ENCODE measurements around the gene RIPOR3. TPM values are rescaled to one million over a fixed set of nuclear protein-coding genes. Genes with fewer than 3 reads are reported as not detected.
A peak's percentile ranks its signal among the peaks of the same experiment; 100 is the strongest.

The RIPOR3 gene
- total RNA-seq, 4 donors from 2014 or later, result 6.1 to 25.7 (median 15.3) TPM

GRCh38 chr20:50668798-50669197, 22.5 kb downstream of the RIPOR3 start:
- H3K4me3 ChIP-seq, result no peak overlapping the region
- intact Hi-C loops (cut with DNase I), result no loop called here
- no peaks in the 10 kb centered on the region for H3K9me3 ChIP-seq
- H3K36me3 ChIP-seq, result no peaks in the 10 kb centered on the region
- no peaks in the 10 kb centered on the region for H3K27me3 ChIP-seq
- no peak for TF ChIP-seq EP300 (IDR thresholded peaks at IDR 0.05)
- TF ChIP-seq CTCF (IDR thresholded peaks at IDR 0.05), result no peak
- TF ChIP-seq POLR2A (IDR thresholded peaks at IDR 0.05; ENCODE audit: low read depth), result no peak
- no peak for TF ChIP-seq POLR2AphosphoS5 (IDR thresholded peaks at IDR 0.05)
- DNase-seq (ENCODE audit: extremely low spot score), result no peak
- 98% methylated on average over 4 of the region's 4 CpGs for WGBS
- peaks cover 0 to 11% (median 6%) of the 10 kb centered on the region in 4 donors for H3K4me1 ChIP-seq
- H3K27ac ChIP-seq (replicated peaks in 1 of 4), result no peak overlapping the region

GRCh38 chr20:50668326-50668725, 23.0 kb downstream of the RIPOR3 start:
- no peaks in the 10 kb centered on the region for H3K27me3 ChIP-seq
- H3K4me1 ChIP-seq, result peaks cover 0 to 7% (median 4%) of the 10 kb centered on the region in 4 donors
- 98% methylated on average over 6 of the region's 6 CpGs for WGBS
- no peak overlapping the region for H3K27ac ChIP-seq (replicated peaks in 1 of 4)
- no peaks in the 10 kb centered on the region for H3K9me3 ChIP-seq
- TF ChIP-seq EP300 (IDR thresholded peaks at IDR 0.05) (no peak), CTCF (IDR thresholded peaks at IDR 0.05) (no peak), POLR2AphosphoS5 (IDR thresholded peaks at IDR 0.05) (no peak), POLR2A (IDR thresholded peaks at IDR 0.05; ENCODE audit: low read depth) (no peak)
- H3K4me3 ChIP-seq, result no peak overlapping the region
- intact Hi-C loops (cut with DNase I), result no loop called here
- H3K36me3 ChIP-seq, result no peaks in the 10 kb centered on the region
- DNase-seq (ENCODE audit: extremely low spot score), result no peak

GRCh38 chr20:50666709-50667298, 24.5 kb downstream of the RIPOR3 start:
- 86% methylated on average over 9 of the region's 9 CpGs for WGBS
- TF ChIP-seq EP300 (IDR thresholded peaks at IDR 0.05) (no peak), POLR2AphosphoS5 (IDR thresholded peaks at IDR 0.05) (no peak), POLR2A (IDR thresholded peaks at IDR 0.05; ENCODE audit: low read depth) (no peak), CTCF (IDR thresholded peaks at IDR 0.05) (no peak)
- H3K27ac ChIP-seq (replicated peaks in 1 of 4), result no peak overlapping the region
- no peaks in the 10 kb centered on the region for H3K36me3 ChIP-seq
- no peaks in the 10 kb centered on the region for H3K27me3 ChIP-seq
- H3K4me3 ChIP-seq, result no peak overlapping the region
- peaks cover 8 to 13% (median 11%) of the 10 kb centered on the region in 4 donors for H3K4me1 ChIP-seq
- no peak for DNase-seq (ENCODE audit: extremely low spot score)
- intact Hi-C loops (cut with DNase I), result no loop called here
- no peaks in the 10 kb centered on the region for H3K9me3 ChIP-seq

- no peaks in the 10 kb centered on the region for H3K27me3 ChIP-seq
- intact Hi-C loops (cut with DNase I), result loop anchor here (5.0 kb wide), 1 partner anchor 48 kb away; no protein-coding TSS in a partner anchor
- H3K4me1 ChIP-seq, result peaks cover 18 to 38% (median 29%) of the 10 kb centered on the region in 4 donors
- WGBS, result 74% methylated on average over 7 of the region's 11 CpGs
- no peaks in the 10 kb centered on the region for H3K36me3 ChIP-seq
- no peaks in the 10 kb centered on the region for H3K9me3 ChIP-seq
- H3K27ac ChIP-seq (replicated peaks in 1 of 4), result peak overlapping the region in 1 of 4 donors; percentile 8
- TF ChIP-seq POLR2AphosphoS5 (IDR thresholded peaks at IDR 0.05), result no peak
- no peak for TF ChIP-seq EP300 (IDR thresholded peaks at IDR 0.05)
- TF ChIP-seq POLR2A (IDR thresholded peaks at IDR 0.05; ENCODE audit: low read depth), result no peak
- TF ChIP-seq CTCF (IDR thresholded peaks at IDR 0.05), result no peak
- H3K4me3 ChIP-seq, result no peak overlapping the region
- no peak for DNase-seq (ENCODE audit: extremely low spot score)
These were observed 27.1 kb downstream of the RIPOR3 start for GRCh38 chr20:50664254-50664653.
